ENCODE measurements around the gene RUNX1. TPM values are rescaled to one million over a fixed set of nuclear protein-coding genes. Genes with fewer than 3 reads are reported as not detected.

RUNX1 gene
- total RNA-seq, 1 donor from 2014 or later = 0.51 TPM

- DNase-seq (ENCODE audit: low read depth in 2 of 2) = no peak
Observed at GRCh38 chr21:34830386-34831170, 218.5 kb downstream of the RUNX1 start.

- no peak for DNase-seq (ENCODE audit: low read depth in 2 of 2)
Observed at GRCh38 chr21:34827445-34828235, 221.5 kb downstream of the RUNX1 start.

GRCh38 chr21:34826836-34827235 is 222.3 kb downstream of the RUNX1 start:
- no peak for DNase-seq (ENCODE audit: low read depth in 2 of 2)

- no peak for DNase-seq (ENCODE audit: low read depth in 2 of 2)
Observed at GRCh38 chr21:34825948-34826548, 223.1 kb downstream of the RUNX1 start.

- DNase-seq (ENCODE audit: low read depth in 2 of 2) = no peak
Observed at GRCh38 chr21:34825101-34825500, 224.0 kb downstream of the RUNX1 start.

GRCh38 chr21:34824314-34824713 is 224.8 kb downstream of the RUNX1 start:
- DNase-seq (ENCODE audit: low read depth in 2 of 2) = no peak

GRCh38 chr21:34822942-34823341 is 226.2 kb downstream of the RUNX1 start:
- no peak for DNase-seq (ENCODE audit: low read depth in 2 of 2)

GRCh38 chr21:34822168-34822567 is 226.9 kb downstream of the RUNX1 start:
- no peak for DNase-seq (ENCODE audit: low read depth in 2 of 2)

GRCh38 chr21:34821717-34822116 is 227.4 kb downstream of the RUNX1 start:
- no peak for DNase-seq (ENCODE audit: low read depth in 2 of 2)

GRCh38 chr21:34820051-34820450 is 229.1 kb downstream of the RUNX1 start:
- DNase-seq (ENCODE audit: low read depth in 2 of 2) = no peak

GRCh38 chr21:34819357-34819999 is 229.6 kb downstream of the RUNX1 start:
- DNase-seq (ENCODE audit: low read depth in 2 of 2) = no peak

- DNase-seq (ENCODE audit: low read depth in 2 of 2) = no peak
Observed at GRCh38 chr21:34818662-34819158, 230.4 kb downstream of the RUNX1 start.

- no peak for DNase-seq (ENCODE audit: low read depth in 2 of 2)
Observed at GRCh38 chr21:34817821-34818661, 231.1 kb downstream of the RUNX1 start.

- DNase-seq (ENCODE audit: low read depth in 2 of 2) = no peak
Observed at GRCh38 chr21:34815831-34816705, 233.0 kb downstream of the RUNX1 start.

GRCh38 chr21:34814529-34814951 is 234.6 kb downstream of the RUNX1 start:
- no peak for DNase-seq (ENCODE audit: low read depth in 2 of 2)

- DNase-seq (ENCODE audit: low read depth in 2 of 2) = no peak
Observed at GRCh38 chr21:34813266-34813894, 235.7 kb downstream of the RUNX1 start.

- DNase-seq (ENCODE audit: low read depth in 2 of 2) = peak in 1 of 2 donors; percentile 8
Observed at GRCh38 chr21:34812504-34813265, 236.4 kb downstream of the RUNX1 start.

- peak in 1 of 2 donors; percentile 43 for DNase-seq (ENCODE audit: low read depth in 2 of 2)
Observed at GRCh38 chr21:34811368-34811767, 237.7 kb downstream of the RUNX1 start.

Measured in dermis microvascular lymphatic vessel endothelial cell (primary cell).